SK-N-MC (cell line): ENCODE results near the gene ZDHHC11B.

Source experiments
- DNase-seq: peaks from one replicate; pipeline ENCODE4 v3.0.0-alpha.2; 2011; ENCODE audit warnings: low read depth, low spot score
- H3K27ac ChIP-seq: fragments of 200-600 bp; sonication (generic); 2 replicates; pipeline ENCODE4 v1.5.1; 2016; ENCODE audit warnings: mixed run types
- H3K36me3 ChIP-seq: fragments of 200-600 bp; sonication (generic); 2 replicates; pipeline ENCODE4 v1.6.1; 2017; ENCODE audit warnings: antibody characterized with exemption, low read length, mixed read lengths; ENCODE audit not compliant: insufficient read depth
- H3K4me3 ChIP-seq: fragments of 200-600 bp; sonication (generic); 2 replicates; pipeline ENCODE4 v1.5.1; 2016
- H3K9ac ChIP-seq: fragments of 200-600 bp; sonication (generic); 2 replicates; pipeline ENCODE4 v1.8.0; 2017; ENCODE audit warnings: mixed run types, mixed read lengths; ENCODE audit not compliant: insufficient read length
- H3K9me3 ChIP-seq: fragments of 200-600 bp; sonication (generic); 2 replicates; pipeline ENCODE4 v1.6.1; 2017; ENCODE audit warnings: low read depth, mild to moderate bottlenecking, antibody characterized with exemption, low read length, moderate library complexity, mixed read lengths
- EZH2 ChIP-seq: fragments of 200-600 bp; sonication (generic); IDR thresholded peaks from one replicate; pipeline ENCODE4 v1.6.1; 2017; ENCODE audit warnings: antibody characterized with exemption
- FOXP2 ChIP-seq: optimal IDR thresholded peaks from 2 replicates; pipeline ENCODE3; 2011; ENCODE audit warnings: mild to moderate bottlenecking, moderate library complexity; ENCODE audit not compliant: insufficient read depth; ENCODE audit errors: extremely low read length, control extremely low read depth
- POLR2AphosphoS5 ChIP-seq: IDR thresholded peaks from 2 replicates; pipeline ENCODE4 v1.6.1; 2012; ENCODE audit warnings: mild to moderate bottlenecking, low read depth, low read length, borderline replicate concordance

The ZDHHC11B gene

DNA sequence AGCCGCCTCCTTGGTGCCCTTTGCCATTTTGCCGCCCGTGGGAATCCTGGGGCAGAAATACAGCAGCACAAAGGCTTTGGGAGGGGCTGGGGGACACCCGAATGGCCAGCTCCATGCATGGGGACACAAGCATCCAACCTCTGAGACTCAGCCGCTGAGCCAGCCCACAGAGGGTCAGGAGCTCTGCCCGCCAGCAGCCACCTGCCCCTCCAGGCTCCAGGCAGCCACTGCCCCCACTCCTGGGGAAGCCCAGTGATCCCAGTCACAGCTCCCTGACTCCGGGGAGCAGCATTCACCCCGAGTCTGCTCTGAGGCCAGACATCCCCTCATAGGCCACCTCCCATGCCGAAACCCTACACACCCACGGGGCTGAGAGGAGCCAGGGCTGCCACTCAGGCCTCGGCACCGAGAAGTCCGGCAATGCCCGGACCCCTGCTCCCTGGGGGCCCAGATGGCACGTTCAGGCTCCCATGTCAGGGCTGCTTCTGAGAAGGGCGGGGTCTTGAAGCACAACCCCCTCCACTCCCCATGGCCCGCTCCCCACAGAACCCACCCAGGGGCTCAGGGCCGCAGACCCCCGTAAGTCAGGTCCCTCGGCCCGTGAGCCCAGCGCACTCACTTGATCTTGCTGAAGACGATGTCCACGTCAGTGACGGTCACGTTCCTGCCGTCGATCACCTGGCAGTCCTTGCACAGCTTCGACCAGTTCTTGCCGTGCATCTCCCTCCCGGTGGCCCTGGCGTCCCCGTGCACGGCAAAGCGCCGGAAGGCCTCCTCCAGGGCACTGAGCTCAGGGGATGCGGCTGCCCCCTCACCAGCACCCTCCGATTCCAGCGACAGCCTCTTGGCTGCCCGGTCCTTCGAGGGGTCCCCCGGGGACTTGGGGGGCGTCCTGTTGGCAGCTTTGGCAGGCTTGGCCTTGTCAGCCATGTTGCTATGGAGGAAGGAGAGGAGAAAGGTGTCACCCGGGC, 107.1 kb downstream of the ZDHHC11B start:
- TF ChIP-seq FOXP2 (no peak), POLR2AphosphoS5 (no peak), EZH2 (no peak)
- H3K27ac ChIP-seq, result no peak overlapping the region
- H3K9ac ChIP-seq, result no peak overlapping the region
- no peaks in the 10 kb centered on the region for H3K36me3 ChIP-seq
- no peaks in the 10 kb centered on the region for H3K9me3 ChIP-seq
- no peak for DNase-seq
- H3K4me3 ChIP-seq, result no peak overlapping the region

- no peaks in the 10 kb centered on the region for H3K9me3 ChIP-seq
- H3K9ac ChIP-seq, result no peak overlapping the region
- no peak for TF ChIP-seq EZH2
- no peaks in the 10 kb centered on the region for H3K36me3 ChIP-seq
- H3K27ac ChIP-seq, result no peak overlapping the region
- H3K4me3 ChIP-seq, result no peak overlapping the region
- no peak for DNase-seq
Observed at GRCh38 chr5:676699-677076, 107.8 kb downstream of the ZDHHC11B start.

DNA sequence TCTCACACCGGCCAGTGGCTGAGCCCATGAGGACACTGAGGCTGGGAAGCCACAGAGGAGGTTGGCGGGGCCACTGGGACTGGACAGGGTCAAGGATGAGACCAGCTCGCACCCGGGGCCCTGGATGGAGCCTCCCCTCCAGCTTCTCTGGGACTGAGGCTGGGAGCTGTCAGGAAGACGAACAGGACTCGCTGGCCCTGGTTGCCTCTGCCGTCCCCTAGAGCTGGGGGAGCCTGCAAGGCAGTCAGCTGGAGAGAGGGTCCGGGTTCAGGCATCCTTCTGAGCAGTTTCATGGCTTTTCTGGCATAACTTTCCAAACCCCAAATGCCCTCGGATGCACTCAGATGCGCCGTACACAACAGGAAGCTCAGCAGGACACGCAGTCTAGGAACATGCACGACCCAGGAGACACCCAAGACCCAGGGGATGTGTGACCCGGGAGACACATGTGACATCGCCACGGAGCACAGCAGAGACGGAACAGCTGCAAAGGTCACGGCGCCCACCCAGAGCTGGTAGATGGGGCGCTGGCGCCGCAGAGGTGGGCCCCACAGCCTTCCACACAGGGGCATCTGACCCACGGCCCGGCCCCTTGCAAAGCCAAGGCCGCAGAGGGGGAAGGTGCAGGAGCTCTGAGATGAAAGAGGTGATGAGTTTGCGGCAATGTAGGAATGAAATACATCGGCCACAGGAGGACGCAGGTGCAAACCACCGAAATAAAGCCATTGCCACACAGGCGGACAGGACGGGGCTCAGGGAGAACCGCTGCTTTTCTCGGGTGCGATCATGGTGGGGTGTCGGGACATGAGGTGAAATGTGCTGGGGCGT, 108.4 kb downstream of the ZDHHC11B start:
- DNase-seq, result no peak
- TF ChIP-seq POLR2AphosphoS5 (no peak), EZH2 (no peak), FOXP2 (no peak)
- H3K9ac ChIP-seq, result no peak overlapping the region

DNA sequence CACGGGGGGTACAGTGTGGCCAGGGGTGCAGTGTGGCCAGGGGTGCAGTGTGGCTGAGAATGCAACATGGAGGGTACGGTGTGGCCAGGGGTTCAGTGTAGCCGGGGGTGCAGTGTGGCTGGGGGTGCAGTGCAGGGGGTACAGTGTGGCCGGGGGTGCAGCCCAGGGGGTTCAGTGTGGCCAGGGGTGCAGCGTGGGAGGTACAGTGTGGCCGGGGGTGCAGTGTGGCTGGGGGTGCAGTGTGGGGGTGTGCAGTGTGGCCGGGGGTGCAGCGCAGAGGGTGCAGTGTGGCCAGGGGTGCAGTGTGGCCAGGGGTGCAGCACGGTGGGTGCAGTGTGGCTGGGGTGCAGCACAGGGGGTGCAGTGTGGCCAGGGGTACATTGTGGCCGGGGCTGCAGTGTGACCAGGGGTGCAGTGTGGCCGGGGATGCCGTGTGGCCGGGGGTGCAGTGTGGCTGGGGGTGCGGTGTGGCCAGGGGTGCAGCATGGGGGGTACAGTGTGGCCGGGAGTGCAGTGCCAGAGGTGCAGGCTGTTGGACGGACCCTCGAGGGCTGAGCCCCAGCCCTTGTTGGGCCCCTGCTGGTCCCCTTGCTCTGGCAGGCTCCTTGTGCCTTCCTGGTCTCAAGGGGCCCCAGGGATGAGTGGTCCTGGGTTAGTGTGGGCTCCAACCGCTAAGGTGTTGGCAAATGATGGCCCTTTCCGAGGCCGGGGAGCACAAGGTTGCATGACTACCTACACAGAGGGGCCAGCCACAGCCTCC, 109.2 kb downstream of the ZDHHC11B start:
- H3K9ac ChIP-seq, result no peak overlapping the region
- H3K4me3 ChIP-seq, result no peak overlapping the region
- DNase-seq, result no peak
- H3K9me3 ChIP-seq, result no peaks in the 10 kb centered on the region
- no peaks in the 10 kb centered on the region for H3K36me3 ChIP-seq
- no peak overlapping the region for H3K27ac ChIP-seq
- no peak for TF ChIP-seq FOXP2
- no peak for TF ChIP-seq POLR2AphosphoS5
- no peak for TF ChIP-seq EZH2

More for the DNA sequence above, 108.4 kb downstream of the ZDHHC11B start:
- H3K36me3 ChIP-seq, result no peaks in the 10 kb centered on the region
- no peaks in the 10 kb centered on the region for H3K9me3 ChIP-seq
- H3K4me3 ChIP-seq, result no peak overlapping the region
- H3K27ac ChIP-seq, result no peak overlapping the region

- TF ChIP-seq EZH2 (no peak), POLR2AphosphoS5 (no peak), FOXP2 (no peak)
- no peak overlapping the region for H3K27ac ChIP-seq
- no peak for DNase-seq
Observed at GRCh38 chr5:674630-675011, 109.9 kb downstream of the ZDHHC11B start.

DNA sequence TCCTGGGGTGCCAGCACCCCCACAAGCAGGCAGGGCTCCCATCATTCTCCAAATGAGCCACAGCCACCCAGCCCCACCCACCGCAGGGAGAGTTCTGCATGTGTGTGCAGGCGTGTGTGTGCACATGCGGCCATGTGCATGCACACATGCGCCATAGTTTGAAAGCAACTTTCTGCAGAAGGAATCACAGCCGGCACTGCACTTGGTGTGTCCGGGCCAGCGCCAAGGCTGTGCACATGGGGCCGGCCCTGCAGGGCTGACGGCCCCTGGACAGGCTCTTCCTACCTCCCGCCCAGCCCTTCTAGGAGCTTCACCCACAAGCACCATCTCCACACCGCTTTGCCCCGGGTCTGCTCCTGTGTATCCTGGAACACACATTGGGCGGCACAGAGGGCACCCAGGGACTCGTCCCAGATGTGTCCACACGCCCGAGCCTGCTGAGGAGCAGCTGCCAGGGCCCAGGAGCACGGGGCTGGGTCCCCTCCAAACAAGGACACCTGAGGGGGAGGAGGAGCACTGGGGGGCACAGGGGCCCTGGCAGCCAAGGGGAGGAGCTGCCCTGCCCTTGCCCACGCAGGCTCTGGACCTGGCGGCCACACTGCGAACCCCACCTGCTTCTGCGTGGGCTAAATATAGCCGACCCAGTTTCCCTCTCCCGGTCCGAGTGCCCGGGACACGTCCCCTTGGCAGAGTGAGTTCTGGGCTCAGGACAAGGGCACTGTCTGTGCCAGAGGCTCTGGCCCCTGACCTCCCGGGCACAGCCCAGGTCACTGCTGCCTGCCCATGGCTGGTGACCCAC, 110.5 kb downstream of the ZDHHC11B start:
- no peak for TF ChIP-seq FOXP2
- TF ChIP-seq EZH2, result no peak
- TF ChIP-seq POLR2AphosphoS5, result no peak
- no peak overlapping the region for H3K4me3 ChIP-seq
- no peak overlapping the region for H3K27ac ChIP-seq
- DNase-seq, result no peak
- H3K9me3 ChIP-seq, result no peaks in the 10 kb centered on the region
- no peak overlapping the region for H3K9ac ChIP-seq
- no peaks in the 10 kb centered on the region for H3K36me3 ChIP-seq

More at GRCh38 chr5:674630-675011, 109.9 kb downstream of the ZDHHC11B start:
- H3K9me3 ChIP-seq, result no peaks in the 10 kb centered on the region
- no peaks in the 10 kb centered on the region for H3K36me3 ChIP-seq
- no peak overlapping the region for H3K4me3 ChIP-seq
- H3K9ac ChIP-seq, result no peak overlapping the region

GRCh38 chr5:673161-673830, 111.2 kb downstream of the ZDHHC11B start:
- H3K36me3 ChIP-seq, result no peaks in the 10 kb centered on the region
- H3K4me3 ChIP-seq, result peak overlapping the region; percentile 56
- no peak for DNase-seq
- no peak overlapping the region for H3K9ac ChIP-seq
- no peaks in the 10 kb centered on the region for H3K9me3 ChIP-seq
- no peak overlapping the region for H3K27ac ChIP-seq
- no peak for TF ChIP-seq EZH2
